ENCODE results near the gene ARMH3.
A peak's percentile ranks its signal among the peaks of the same experiment; 100 is the strongest.

The ARMH3 gene

DNA sequence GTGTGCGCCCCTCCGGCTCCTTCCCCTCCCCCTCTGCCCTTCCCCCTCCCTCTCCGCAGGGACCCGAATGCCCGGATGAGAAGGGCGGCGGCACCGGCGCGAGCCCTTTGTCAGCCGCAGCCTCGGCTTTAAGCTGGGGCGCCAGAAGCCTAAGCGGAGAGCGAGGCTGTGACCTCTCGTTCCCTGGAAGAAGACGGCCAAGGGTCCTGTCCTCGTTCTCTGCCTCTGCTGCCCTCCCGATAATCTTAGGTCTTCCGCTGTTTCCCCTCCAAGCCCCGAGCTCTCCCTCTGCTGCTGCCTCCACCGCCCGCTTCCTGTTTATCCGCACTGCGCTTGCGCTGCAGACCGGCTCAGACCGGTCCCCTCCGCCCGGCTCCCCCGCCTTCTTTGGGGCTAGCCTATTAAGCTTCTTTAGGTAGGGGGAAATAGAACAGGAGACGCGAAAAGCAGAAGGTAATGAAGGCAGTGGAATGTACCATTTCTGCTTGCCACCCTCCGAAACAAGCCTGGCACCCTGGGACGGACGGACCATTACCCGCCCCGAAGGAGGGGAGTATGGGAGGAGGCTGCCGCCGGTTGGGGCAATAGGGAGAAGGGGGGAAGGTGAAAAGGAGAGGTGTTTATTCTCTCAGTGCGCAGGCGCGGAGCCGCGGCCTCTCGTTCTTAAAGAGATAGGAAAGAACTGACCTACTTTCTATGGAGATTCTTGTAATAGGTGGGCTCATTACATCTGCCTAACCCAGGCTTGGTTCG lies 237.7 kb downstream of the ARMH3 start, which contains the start of gene OGA:
OGA (minus strand) TSS at position 326 of the 753 bp plus-strand sequence. CDS start 422 bp downstream, outside the sequence.
- DNase-seq: peak; percentile 93 to 99 (median 97)
- intact Hi-C loops (cut with DNase I): no loop called here

DNA sequence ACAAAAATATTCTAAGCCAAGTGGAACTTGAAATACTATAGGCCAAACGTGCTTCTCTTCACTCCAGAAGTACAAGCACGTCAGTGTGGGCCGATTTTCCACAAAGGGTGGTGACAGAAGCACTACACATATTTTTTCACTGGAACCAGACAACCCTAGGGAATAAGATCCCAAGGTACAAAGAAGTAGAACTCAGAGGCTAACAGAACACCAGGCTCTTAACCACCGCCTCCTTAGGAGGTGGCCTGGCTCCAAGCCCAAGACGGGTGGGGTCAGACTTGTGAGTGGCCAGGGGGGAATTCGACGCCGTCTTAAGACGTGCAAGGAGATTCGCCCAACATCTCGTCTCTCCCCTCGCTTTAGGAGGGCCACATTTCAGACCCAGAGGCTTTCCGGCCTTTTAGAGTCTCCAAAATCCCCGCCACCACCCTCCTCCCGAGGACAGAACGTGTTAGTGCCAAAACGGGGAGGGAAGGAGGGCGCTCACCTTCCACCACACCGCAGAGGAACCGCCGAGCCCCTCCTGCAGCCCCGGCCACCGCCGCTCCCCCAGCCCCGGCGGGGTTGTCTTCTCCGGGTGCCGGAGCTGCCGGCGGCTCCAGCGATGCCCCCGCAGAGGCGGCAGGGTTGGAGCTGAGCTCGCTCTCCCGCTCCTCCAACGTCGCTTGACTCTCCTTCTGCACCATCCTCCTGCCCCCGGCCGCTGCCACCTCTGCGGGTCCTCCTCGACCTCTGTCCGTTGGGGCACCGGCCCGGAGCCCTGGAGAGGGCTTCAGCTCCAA lies 238.4 kb downstream of the ARMH3 start:
- intact Hi-C loops (cut with DNase I): no loop called here
- DNase-seq: peak in 8 of 10 donors; percentile 41 to 93 (median 54)

DNA sequence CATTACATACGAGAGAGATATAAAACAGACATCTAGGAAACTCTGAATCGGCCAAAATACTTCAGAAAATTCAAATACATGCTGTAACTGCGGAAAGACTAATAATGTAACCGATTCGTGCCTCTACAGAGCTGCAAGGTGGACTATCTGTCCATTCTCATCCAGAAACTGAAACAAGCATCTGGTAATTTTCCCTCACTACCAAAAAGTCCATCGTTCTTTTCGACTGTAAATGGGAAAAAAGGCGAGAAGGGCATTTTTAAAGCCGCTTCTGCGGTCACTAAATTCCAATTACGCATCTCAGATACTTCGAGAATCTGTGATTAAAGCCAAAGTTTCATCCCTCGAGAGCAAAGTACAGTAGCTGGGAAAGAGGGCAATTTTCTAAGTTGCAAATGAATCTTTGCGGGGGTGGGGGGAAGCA lies 239.0 kb downstream of the ARMH3 start:
- intact Hi-C loops (cut with DNase I): no loop called here
- DNase-seq: no peak

DNA sequence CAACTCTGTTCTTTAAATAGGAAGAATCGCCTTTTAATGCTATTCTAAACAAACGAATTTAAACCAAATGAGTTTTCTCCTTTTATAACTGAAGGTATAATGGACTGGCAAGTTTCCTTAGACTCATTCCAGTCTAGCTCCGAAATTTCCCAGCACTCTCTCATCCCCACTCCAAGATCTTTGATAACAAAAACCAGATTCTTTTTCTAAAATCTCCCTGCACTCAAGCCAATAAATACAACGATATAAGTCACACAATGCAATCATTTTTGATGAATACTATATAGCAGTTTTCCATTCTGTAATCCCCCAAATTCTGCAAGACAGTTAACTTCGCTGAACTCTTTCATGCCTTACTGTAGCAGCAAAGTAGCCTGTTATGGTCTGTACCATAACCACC lies 239.6 kb downstream of the ARMH3 start:
- intact Hi-C loops (cut with DNase I): no loop called here
- no peak for DNase-seq

DNA sequence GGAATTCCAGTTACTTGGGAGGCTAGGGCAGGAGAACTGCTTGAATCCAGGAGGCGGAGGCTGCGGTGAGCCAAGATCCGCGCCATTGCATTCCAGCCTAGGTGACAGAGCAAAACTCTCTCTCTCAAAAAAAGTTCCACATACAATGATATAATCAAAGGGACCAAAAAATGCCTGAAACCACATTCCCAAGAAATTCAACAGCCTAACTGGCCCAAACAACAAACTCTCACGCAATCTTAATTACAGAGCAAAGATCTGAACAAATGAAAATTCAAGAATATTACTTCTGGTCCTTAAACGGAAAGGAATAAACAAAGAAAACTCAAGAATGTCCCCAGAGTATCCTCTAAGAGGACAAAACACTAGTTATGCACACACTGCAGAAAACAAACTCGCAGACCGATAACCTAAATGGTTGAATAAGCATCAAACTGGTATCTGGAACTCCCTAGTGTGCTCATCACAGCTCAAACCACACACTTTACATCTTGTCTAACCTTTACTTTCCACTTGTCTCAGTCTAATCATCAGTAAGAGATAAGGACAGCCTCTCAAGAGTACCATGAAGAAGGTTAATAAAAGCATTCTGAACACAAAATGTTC lies 241.4 kb downstream of the ARMH3 start:
- intact Hi-C loops (cut with DNase I): no loop called here
- no peak for DNase-seq

DNA sequence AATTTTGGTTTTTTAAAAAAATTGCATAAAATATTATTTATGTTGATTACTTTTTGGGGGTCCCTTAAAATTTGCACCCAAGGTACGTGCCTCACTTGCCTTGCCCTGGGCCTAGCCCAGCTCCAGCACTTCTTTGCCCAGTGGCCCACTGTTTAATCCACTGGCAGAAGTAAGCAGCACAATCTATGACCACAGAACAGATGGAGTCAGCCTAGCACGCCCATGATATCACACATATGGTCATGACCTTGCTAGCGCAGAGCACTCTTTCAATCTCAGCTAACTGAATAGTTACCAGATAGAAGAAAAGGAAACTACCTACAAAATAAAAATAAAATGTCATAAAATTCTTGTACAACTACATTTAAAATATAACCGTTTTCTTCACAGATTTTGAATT lies 243.4 kb downstream of the ARMH3 start:
- intact Hi-C loops (cut with DNase I): no loop called here

DNA sequence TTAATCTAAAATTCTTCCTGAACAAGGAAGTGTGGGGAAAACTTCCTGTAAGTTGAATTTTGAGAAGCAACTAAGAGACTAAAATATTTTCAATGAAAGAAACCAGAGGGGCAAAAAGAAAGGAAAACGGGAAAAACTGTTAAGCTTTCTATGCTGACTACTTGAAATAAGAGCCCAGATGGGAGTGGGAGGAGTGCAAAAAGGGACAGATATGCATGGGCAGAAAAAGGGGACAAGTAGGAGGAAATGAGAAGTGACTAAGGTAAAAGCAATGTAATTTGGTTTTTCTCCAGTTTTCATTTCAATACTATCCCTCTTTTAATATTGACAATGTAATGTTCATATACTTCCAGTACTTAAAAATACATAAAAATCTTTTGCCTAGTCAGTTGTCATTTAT lies 248.8 kb downstream of the ARMH3 start:
- DNase-seq: no peak
- intact Hi-C loops (cut with DNase I): no loop called here

More for the DNA sequence above, 243.4 kb downstream of the ARMH3 start:
- DNase-seq: no peak

DNA sequence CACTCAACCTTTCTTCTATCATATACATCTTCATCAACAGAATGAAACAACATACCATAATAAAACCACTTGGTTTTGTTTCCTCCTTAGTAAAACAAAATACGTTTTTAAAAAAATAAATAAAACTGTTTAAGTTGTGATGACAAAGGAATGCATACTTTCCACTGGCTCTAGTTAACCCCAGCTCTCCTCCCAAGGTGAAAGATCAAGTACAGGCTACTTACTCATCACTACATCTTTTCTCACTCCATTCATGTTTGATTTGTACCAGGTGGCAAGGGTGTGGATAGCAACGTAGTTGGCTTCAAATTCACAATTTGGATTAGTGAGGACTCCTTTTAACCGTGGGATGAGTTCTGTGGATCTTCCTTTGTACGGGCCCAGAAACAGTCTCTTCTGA lies 252.5 kb downstream of the ARMH3 start:
- no peak for DNase-seq
- intact Hi-C loops (cut with DNase I): no loop called here

DNA sequence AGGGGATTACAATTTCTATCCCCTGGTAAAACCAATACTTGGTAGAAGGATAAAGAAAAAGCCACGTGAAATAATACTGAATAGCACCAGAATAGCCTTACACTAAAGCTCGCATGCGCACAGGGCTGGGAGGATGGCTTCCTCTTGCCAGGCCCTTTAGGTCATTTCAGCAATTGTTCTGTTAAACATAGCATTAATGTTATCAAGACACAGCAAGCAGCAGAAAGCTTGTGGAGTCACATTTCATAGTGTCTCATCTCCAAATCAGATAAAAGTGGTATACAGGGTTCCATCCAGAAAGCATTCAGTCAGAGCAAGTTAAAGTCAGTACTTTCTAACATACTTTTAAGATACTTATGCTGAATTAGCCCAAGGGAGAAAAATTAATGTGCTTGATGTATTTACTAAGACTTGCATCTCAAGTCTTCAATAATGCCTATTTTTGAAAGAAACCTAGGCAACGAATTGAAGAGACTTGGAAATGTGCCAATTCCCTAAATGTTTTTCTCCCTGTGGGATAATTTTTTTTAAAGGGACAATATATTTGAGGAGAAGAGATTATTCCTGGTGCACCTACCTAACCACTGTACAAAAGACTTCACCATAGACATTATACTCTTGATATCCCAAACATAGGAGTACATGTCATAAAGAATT lies 258.4 kb downstream of the ARMH3 start:
- intact Hi-C loops (cut with DNase I): no loop called here
- DNase-seq: no peak
